ENCODE data around the gene UNC5A.

UNC5A gene

DNA sequence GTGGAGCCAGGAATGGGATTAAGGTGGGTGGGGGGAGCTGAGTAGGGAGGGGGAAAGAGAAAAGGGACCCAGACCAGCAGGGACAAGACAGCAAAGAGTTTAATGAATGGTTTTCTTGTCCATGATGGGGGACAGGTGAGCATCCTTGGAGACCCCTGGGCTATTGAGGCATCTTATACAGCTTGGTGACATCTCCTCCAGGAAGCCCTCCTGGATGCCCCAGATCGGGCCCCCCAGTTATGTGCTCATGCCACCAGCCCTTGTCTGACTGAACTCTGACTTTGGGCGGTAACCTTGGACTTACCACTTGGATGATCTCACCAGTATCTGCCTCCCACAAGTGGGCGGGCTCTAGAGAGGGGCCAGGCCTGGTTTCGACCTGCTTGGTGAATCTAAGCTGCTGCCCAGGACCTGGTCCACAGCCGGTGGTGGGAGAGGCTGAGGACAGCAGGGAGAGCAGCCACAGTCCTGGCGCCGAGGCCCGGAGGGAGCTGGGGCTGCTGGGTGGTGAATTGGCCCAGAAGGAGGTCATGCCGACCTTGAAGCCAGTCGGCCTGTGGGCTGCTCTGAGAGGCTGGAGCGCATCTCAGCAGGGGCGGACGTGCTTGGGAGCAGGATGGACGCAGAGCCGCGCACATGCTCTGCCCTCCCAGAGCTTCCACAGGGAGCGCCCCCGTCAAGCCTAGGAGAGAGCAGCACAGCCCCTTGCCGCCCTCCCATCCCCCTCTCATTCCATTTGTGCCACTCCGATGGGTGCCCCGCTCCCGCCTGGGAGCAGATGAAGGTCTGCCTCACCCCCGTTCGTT lies 36.2 kb downstream of the UNC5A start:
- DNase-seq (ENCODE audit: low spot score): peak; percentile 48

DNA sequence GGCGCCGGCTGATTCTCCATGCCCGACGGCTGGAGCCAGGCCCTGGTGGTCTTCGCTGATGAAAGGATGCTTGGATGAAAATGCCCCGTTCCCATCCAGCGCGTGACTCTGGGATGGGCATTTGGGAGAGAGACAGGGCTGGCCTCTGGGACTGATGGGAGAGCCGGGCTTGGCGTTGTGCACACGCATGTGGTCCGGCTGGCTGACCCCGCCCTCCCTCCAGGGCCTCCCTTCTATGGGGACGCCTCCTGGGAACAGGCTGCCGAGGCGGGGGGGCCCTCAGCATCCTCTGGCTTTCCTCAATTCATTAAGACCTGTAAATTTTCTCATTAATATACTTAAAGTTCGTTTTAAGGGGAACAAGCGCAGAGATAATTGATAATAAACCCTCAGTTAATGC lies 36.8 kb downstream of the UNC5A start:
- DNase-seq (ENCODE audit: low spot score): no peak

DNA sequence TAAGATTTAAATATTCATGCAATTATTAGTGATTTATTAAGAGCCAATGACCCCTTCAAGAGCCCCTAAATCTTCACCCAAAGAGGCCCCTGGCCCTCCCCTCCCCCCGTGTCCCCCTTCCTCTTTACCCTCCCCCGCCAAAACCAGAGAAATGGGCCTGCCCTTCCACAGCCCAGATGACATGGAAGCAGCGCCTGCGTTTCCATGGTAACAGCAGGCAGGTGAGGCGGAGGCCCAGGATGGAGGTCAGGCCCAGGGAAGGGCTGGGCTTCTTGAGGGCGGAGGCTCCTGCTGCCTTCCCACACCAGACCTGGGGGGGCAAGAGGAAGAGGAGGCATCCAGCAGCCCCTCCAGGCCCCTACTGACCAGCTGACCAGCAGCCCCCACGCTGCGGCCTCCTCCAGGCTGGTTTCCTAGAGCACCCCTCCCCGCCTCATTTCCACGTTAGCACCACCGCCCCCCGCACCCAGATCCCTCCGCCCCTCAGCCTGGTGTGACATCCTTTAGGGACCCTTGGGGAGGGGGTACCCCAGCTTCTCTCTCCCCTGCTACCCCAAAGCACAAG lies 37.4 kb downstream of the UNC5A start:
- no peak for DNase-seq (ENCODE audit: low spot score)

DNA sequence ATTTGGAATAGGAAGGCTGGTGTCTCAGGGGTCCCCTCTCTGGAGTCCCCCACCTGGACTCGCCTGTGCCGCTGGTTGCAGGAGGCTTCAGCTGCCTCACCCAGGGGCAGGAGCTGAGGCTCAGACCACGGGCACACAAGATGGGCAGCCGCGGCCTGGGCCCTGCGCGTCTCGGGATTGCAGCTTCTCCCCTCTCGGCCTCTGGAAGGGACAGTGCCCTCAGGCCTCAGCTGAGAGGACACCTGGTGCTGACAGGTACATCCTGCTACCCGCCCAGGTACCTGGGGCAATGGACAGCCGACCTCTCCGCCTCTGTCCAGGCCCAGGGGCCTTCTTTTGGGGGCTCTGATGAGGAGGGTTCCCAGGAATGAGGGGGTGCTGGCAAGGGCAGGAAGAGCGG lies 38.3 kb downstream of the UNC5A start:
- DNase-seq (ENCODE audit: low spot score): no peak

DNA sequence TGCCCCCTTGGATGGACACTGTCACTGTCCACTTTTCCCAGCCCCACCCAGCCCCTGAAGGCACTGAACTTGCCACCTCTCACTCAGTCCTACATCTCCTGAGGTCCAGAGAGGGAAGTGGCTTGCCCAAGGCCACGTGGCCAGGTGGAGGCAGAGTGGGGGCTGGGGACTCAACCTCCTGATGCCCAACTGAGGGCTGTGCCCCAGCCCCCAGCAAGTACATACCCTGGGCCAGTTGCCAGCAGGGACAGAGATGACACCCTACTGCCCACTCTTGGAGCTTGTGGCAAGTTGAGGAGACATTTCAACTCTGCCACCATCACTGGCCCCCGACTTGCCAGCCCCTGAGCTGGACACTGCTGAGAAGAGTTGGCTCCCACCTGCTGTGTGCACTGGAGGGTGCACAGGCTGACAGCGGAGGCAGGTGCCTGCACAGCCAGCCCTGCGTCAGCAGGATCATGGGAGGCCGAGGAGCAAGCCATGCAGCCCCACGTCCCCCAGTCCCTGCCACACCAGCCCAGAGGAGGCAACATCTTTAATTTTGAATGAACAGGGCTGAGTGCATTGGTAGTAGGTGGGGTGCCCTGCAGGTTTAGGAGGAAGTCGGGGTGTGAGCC lies 39.4 kb downstream of the UNC5A start:
- DNase-seq (ENCODE audit: low spot score): no peak

DNA sequence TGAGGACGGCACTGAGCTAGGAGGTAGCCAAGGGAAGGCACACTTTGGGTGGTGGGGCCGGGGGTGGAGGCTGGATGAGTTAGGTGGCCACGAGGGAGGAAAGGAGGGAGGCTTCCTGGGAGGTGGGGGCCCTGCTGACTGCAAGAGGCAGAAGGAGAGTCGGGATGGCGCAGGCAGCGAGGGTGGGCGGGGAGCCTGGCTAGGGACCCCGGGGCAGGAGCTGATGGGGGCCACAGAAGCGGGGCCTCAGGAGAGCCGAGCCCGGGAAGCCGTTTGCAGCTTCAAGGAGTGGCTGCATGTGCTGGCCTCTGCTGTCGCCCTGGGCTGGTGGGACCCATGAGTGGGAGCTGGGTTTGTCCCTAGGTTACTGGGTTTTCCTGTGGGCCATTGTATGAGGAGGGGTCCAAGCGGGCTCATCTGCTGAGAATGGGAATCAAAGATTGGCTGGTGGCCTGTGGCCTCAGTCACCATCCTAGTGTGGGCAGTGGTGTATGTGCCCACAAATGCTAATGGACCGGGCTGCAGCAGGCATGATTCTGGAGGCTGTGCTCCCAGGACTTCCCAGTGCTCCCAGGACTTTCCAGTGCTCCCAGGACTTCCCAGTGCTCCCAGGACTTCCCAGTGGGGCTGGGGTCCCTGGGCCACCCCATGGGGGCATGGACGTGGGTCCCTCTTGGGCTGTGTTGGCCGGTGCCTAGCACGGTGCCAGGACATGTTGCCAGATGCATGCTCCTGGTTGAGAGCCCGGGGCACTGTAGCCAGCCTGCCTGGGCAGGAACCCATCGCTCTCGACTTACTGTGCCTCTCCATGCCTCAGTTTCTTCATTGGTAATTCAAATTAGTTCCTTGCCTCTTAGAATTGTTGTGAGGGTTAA lies 40.2 kb downstream of the UNC5A start:
- no peak for DNase-seq (ENCODE audit: low spot score)

DNA sequence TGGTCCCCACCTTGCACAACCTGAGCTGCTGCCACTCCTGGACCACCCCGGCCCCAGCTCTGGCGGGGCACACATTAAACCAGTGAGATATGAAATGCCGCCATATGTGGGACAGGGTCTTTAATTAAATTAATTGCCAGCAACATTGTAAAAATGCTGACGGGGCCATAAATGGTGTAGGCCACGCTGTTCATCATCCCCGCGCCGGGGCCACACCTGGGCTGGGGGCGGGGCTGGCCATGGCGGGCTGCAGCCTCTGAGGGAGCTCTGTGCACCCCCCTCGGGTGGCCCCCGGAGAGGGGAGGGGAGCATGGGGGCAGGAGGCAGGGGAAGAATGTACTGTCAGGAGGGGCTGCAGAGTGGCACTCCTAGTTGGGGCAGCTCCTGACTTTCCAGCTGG lies 41.0 kb downstream of the UNC5A start:
- DNase-seq (ENCODE audit: low spot score): no peak

DNA sequence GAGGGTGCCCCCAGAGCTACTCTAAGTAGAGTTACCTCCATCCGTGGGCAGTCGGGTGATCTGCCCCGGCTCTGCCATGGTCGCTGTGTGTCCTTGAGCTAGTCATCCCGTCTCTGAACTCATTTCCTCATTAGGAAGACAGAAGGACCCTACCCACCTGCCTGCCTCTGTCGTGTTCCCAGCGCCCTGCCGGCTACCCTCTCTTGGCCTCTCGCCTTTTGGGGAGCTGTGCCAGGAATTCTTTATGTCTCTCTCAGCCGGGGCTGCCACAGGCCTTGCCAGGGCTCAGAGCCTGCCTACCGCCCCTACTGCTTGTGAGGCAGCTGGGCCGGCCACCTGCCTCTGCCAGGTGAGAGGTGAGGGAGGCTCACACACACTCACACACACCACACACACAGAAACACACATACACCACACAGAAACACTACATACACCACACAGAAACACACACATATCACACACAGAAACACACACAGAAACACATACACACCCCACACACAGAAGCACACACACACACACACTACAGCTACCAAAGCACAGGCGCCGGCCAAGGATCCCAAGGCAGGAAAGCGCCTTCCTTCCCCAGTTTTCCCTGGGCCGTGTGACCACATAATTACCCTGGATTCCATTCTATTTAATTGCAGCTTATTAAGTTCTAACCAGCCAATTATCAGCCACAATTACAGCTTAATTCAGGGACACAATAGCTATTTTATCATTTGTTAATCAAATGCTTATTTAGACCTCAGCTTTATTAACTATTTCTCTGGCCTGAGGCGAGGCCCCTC lies 41.7 kb downstream of the UNC5A start:
- DNase-seq (ENCODE audit: low spot score): no peak

DNA sequence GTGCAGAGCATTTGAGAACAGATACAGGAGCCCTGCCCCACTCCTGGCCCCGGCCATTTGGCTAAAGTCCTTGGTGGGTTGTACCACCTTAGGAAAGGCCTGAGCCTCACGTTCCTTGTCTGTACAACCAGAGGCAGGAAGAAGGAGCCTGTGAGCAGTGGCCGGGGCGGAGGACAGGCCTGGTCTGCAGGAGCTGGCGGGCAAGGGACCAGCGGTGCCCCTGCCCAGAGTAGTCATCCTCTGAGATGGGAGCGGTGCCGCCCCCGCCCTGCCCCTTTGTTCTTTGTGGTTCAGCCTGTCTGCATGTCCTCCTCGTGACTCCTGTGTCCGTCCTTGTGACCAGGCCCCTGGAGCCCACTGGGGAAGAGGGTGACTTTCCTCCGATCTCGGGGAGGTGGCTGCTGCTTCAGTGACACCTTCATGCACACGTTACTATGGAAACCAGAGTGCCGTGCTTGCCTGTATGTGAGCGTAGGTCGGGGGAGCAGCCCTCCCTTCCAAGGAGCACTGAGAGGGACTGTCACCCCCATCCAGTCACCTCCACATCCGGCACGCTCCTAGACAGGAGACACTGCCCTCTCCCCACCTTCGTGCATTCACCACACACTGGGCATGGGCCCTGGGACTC lies 42.9 kb downstream of the UNC5A start:
- DNase-seq (ENCODE audit: low spot score): no peak

DNA sequence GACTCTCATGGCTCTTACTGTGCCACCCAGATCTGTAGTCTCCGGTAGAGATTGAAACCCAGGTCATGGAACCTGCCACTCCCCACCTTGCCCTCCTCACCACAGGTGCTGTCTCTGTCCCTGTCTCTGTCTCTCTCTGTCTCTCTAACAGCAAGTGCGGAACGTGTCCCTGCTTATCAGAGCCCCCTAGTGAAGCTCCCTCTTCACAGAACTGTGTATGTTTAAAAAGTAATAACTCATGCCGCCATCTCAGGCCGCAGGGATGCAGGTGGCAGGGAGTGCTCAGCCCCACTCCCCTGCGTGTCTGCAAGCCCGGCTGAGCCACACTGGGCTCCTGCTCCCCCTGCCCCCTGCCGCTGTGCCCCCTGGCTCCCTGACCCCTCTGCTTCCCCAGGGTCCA lies 43.8 kb downstream of the UNC5A start:
- DNase-seq (ENCODE audit: low spot score): no peak

DNA sequence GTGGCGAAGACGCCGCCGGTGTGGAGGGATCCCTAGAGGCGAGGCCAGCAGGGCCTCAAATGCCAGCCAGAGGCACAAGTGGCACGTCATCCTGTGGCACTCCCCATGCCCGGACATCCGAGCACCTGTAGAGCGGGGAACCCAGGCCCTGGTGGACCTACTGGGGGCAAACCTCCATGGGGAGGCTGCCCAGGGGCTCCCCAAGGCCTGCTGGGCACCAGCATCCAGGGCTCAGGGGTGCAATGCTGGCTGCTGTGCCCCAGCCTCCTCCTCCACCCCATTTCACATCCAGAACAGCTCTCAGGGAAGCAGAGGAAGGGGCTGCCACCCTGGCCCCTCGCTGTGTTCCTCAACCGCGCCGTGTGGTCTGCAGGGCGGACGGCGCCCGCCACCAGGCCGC lies 45.2 kb downstream of the UNC5A start:
- DNase-seq (ENCODE audit: low spot score): no peak

DNA sequence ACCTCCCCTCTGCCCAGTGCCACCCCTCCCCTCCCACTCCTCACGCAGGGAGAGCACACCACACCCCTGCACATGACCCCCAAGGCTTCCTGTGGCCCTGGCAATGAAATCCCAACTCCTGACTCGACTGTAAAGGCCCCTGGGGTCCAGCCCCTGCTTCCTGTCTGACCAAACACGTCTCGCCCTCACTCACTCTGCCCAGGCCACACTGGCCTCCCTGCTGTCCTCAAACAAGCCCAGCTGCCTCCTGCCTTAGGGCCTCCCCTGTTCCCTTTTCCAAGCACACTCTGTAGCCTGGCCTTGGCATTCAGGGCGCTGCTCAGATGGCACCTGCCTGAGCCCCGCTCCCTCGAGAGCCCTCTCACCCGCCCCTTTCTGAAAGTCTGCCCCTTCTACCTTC lies 46.4 kb downstream of the UNC5A start:
- no peak for DNase-seq (ENCODE audit: low spot score)

DNA sequence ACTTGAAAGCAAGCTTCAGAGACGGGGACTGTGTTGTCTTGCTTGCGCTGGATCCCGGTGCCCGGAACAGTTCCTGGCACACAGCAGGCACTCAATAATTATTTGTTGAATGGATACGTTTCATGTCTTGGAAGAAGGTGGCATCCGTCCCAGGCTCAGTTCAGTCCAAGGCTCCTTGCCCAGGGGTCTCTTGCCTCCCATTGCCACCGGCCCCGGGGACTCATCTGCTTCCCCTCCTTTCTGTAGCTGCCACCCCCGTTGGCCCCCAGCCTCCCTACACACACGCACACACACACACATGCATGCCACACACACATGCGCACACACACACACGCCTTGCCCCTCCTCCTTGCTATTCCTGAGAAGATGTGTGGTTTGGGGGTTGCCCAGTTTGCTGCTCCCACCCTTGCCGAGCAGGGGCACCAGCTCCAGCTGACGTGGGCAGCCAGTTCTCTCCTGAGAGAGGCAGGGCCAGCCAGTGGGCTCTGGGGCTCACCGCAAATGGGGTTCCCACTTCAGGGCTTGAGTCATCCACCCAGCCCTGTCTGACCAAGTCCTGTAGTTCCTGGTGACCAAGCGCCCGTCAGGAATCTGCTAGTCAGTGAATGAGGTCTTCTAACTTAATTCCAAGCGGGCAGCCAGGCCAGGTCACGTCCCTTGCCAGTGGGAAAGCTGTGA lies 47.0 kb downstream of the UNC5A start:
- DNase-seq (ENCODE audit: low spot score): no peak

DNA sequence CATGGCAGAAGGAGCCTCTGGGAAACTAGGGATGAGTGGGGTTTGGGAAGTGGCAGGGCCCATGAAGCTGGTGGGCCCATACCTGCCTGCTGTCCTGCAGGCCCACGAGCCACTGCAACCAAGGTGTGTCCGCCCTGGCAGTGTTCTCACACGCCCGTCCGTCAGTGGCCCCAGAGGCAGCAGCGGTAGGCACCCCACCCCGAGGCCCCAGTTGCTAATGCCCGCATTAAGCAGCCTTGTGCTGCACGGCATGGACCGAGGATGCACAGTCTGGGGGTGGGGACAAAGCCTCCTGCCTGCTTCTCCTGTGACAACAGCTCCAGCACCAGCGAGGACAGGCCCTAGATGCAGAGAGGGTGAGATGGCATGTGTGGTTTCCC lies 47.5 kb downstream of the UNC5A start:
- no peak for DNase-seq (ENCODE audit: low spot score)

DNA sequence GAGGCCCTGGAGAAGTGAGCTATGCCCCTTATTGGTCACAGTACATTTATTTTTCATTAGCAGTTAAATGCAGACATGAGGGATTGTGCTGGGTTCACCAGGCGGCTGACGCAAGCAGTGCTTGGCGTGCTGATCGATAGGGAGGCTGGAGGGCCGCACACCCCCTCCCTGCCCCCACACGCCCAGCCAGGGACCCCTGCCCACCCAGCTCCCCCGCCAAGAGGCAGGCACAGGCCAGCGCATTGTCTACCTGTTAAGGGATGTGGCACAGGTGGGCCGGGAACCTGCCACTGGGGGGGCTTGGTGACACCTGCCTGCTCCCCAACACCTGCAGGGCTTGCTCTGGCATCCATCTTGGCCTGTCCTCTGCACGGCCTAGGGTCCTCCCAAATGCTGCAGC lies 49.6 kb downstream of the UNC5A start:
- DNase-seq (ENCODE audit: low spot score): no peak

DNA sequence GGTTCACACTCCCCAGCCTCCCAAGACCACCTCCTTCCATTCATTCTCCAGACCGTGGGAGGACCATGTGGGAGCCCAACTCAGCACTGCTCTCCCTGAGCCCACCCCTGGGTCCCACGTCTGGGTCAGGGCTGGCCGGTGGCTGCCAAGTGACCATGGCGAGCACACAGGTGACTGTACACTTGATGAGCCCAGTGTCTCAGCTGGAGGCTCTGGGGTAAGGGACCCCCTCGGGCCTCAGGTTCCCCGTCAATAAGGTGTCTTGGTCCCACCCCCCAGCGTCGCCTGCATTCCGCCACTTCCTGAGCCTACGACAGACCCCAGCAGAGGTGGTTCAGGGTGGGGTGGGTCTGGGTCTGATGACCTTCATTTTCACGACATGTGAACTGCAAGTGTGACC lies 50.0 kb downstream of the UNC5A start:
- DNase-seq (ENCODE audit: low spot score): no peak

DNA sequence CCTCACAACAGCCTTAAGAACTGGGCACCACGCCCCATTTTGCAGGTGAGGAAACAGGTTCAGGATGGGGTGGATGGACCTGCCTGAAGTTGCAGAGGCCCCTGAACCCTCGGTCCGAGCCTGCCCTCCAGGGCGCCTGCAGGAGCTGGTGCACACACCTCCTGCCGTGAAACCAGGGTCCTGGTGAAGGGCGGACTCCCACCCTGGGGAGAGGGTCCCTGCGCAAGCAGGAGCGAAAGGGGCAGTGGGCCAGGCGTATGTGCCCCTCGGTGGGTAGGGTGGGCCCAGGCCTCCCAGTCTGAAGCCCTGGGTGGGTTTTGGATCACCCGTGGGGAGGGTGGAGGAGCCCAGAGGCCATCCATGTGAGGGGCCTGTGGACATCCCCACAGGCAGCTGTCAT lies 50.9 kb downstream of the UNC5A start:
- no peak for DNase-seq (ENCODE audit: low spot score)

DNA sequence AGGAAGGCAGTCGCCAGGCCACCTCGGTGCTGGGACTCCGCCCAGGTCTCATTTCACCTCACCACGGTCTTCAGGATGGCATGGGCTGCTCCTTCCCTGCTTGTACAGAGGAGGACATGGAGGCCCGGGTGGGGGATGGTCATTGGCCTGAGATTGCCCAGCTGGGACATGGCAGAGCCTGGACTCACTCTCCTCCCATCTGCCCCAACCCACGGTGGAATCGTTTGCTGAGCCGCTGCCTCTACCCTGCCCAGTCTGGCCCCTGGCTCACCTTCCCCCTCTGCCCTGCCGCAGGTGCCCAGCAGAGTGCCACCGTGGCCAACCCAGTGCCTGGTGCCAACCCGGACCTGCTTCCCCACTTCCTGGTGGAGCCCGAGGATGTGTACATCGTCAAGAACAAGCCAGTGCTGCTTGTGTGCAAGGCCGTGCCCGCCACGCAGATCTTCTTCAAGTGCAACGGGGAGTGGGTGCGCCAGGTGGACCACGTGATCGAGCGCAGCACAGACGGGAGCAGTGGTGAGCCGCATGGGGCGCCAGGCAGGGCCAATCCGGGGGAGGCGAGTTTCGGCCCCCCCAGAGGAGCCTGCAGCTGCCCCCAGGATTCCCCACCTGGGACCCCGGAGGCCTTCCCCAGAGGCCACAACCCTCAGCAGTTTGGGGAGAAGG lies 52.1 kb downstream of the UNC5A start:
- DNase-seq (ENCODE audit: low spot score): no peak

DNA sequence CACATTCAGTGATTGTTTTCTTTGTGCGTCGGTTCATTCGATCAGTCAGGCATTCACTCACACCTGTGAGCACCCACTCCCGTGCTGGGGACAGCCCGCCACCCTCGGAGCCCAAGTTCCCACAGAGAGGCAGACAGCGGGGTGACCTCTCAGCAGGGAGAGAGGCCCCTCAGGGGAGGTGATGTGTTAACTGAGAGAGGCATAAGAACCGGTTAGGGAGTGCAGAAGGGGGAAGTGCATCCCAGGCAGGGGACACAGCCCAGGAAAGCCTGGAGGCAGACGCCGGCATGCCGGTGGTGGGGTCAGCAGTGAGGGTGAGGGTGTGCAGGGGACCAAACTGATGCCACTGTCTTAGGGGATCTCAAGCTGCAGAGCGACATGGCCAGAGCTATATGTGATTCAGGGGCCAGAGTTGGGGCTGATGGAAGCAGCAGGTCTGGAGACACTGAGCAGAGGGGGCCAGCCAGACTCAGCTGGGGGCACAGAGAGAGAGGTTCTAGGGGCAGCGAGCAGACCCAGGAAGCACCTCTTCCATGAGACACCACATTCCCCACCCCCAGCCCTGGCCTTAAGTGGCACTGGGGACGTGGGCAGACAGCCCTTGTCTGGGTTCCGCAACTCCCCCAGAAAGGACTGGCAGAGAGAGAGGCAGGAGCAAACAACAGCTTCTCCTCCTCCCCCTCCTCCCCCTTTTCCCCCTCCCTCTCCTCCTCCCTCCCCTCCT lies 52.8 kb downstream of the UNC5A start:
- DNase-seq (ENCODE audit: low spot score): no peak

DNA sequence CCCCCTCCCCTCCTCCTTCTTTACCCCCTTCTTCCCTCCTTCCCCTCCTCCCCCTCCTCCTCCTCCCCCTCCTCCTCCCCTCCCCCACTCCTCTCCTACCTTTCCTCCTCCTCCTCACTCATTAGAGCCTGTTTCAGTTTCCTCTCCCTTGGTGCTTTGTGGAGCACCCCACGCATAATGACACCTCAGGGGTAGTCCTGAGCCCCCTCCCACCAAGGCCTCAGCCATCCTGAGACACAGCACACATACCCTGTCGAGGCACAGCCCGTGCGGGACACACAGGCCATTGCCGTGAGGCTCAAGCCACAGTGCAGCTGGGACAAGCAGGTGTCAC lies 53.4 kb downstream of the UNC5A start:
- DNase-seq (ENCODE audit: low spot score): no peak
